WTC11 (cell line): ENCODE measurements around the gene CRELD1. TPM values are rescaled to one million over a fixed set of nuclear protein-coding genes. Genes with fewer than 3 reads are reported as not detected.

Source experiments
- AFF4 ChIP-seq: sonication (generic); formaldehyde crosslinking; IDR thresholded peaks from 2 replicates; pipeline ENCODE4 v1.8.1; 2023; ENCODE audit warnings: mild to moderate bottlenecking, missing genetic modification reagents, borderline replicate concordance
- E2F1 ChIP-seq: sonication (generic); formaldehyde crosslinking; IDR thresholded peaks from 2 replicates; pipeline ENCODE4 v1.8.0; 2022; ENCODE audit warnings: mild to moderate bottlenecking, missing genetic modification reagents
- ELF4 ChIP-seq: sonication (generic); formaldehyde crosslinking; IDR thresholded peaks from 2 replicates; pipeline ENCODE4 v1.8.1; 2022; ENCODE audit warnings: low read depth, mild to moderate bottlenecking, moderate library complexity, missing genetic modification reagents
- FOXP1 ChIP-seq: sonication (generic); formaldehyde crosslinking; IDR thresholded peaks from 2 replicates; pipeline ENCODE4 v1.8.0; 2022; ENCODE audit warnings: missing genetic modification reagents, mild to moderate bottlenecking, moderate library complexity, borderline replicate concordance
- FOXP4 ChIP-seq: sonication (generic); formaldehyde crosslinking; IDR thresholded peaks from 2 replicates; pipeline ENCODE4 v1.8.0; 2022; ENCODE audit warnings: mild to moderate bottlenecking, missing genetic modification reagents
- GRHL2 ChIP-seq: fragments of 250-450 bp; sonication (Bioruptor Pico); IDR thresholded peaks from 2 replicates; pipeline ENCODE4 v1.8.0; 2022; ENCODE audit warnings: mild to moderate bottlenecking, moderate library complexity; ENCODE audit not compliant: insufficient replicate concordance, severe bottlenecking
- HMGXB4 ChIP-seq: sonication (generic); formaldehyde crosslinking; IDR thresholded peaks from 2 replicates; pipeline ENCODE4 v1.8.1; 2023; ENCODE audit warnings: mild to moderate bottlenecking, moderate library complexity, missing genetic modification reagents
- JAZF1 ChIP-seq: fragments of 250-450 bp; sonication (Bioruptor Pico); IDR thresholded peaks from 2 replicates; pipeline ENCODE4 v1.9.0; 2021; ENCODE audit warnings: moderate library complexity, mild to moderate bottlenecking, inconsistent platforms
- KAT7 ChIP-seq: sonication (generic); formaldehyde crosslinking; IDR thresholded peaks from 2 replicates; pipeline ENCODE4 v1.8.1; 2023; ENCODE audit warnings: missing genetic modification reagents, mild to moderate bottlenecking, borderline replicate concordance
- MYBL2 ChIP-seq: sonication (generic); formaldehyde crosslinking; IDR thresholded peaks from 2 replicates; pipeline ENCODE4 v1.8.1; 2023; ENCODE audit warnings: mild to moderate bottlenecking, moderate library complexity, missing genetic modification reagents
- NFYB ChIP-seq: sonication (generic); formaldehyde crosslinking; conservative IDR thresholded peaks from 2 replicates; pipeline ENCODE4 v1.8.0; 2022; ENCODE audit warnings: low read depth, missing genetic modification reagents
- NR3C1 ChIP-seq: sonication (generic); formaldehyde crosslinking; conservative IDR thresholded peaks from 2 replicates; pipeline ENCODE4 v1.8.1; 2023; ENCODE audit warnings: low read depth, mild to moderate bottlenecking, missing genetic modification reagents
- RELA ChIP-seq: sonication (generic); formaldehyde crosslinking; IDR thresholded peaks from 2 replicates; pipeline ENCODE4 v1.8.1; 2022; ENCODE audit warnings: missing genetic modification reagents, mild to moderate bottlenecking, borderline replicate concordance
- SMAD3 ChIP-seq: sonication (generic); formaldehyde crosslinking; IDR thresholded peaks from 2 replicates; pipeline ENCODE4 v1.8.0; 2022; ENCODE audit warnings: missing genetic modification reagents, mild to moderate bottlenecking, borderline replicate concordance
- SMAD4 ChIP-seq: sonication (generic); formaldehyde crosslinking; IDR thresholded peaks from 2 replicates; pipeline ENCODE4 v1.8.0; 2022; ENCODE audit warnings: mild to moderate bottlenecking, missing genetic modification reagents
- TCF7 ChIP-seq: sonication (generic); formaldehyde crosslinking; IDR thresholded peaks from 2 replicates; pipeline ENCODE4 v1.8.0; 2022; ENCODE audit warnings: mild to moderate bottlenecking, low read depth, missing genetic modification reagents, moderate library complexity
- TEAD1 ChIP-seq: sonication (generic); formaldehyde crosslinking; IDR thresholded peaks from 2 replicates; pipeline ENCODE4 v1.8.0; 2022; ENCODE audit warnings: mild to moderate bottlenecking, missing genetic modification reagents
- TEAD4 ChIP-seq: sonication (generic); formaldehyde crosslinking; IDR thresholded peaks from 2 replicates; pipeline ENCODE4 v1.8.0; 2022; ENCODE audit warnings: mild to moderate bottlenecking, missing genetic modification reagents
- ZBTB21 ChIP-seq: sonication (generic); formaldehyde crosslinking; IDR thresholded peaks from 2 replicates; pipeline ENCODE4 v1.8.1; 2023; ENCODE audit warnings: mild to moderate bottlenecking, missing genetic modification reagents, borderline replicate concordance
- ZMAT4 ChIP-seq: fragments of 250-450 bp; sonication (Bioruptor Pico); IDR thresholded peaks from 2 replicates; pipeline ENCODE4 v1.9.0; 2021; ENCODE audit warnings: mild to moderate bottlenecking
- ZNF121 ChIP-seq: sonication (generic); formaldehyde crosslinking; IDR thresholded peaks from 2 replicates; pipeline ENCODE4 v1.8.0; 2023; ENCODE audit warnings: missing genetic modification reagents
- ZNF219 ChIP-seq: sonication (generic); formaldehyde crosslinking; IDR thresholded peaks from 2 replicates; pipeline ENCODE4 v1.8.0; 2023; ENCODE audit warnings: missing genetic modification reagents, mild to moderate bottlenecking, borderline replicate concordance
- ZNF263 ChIP-seq: sonication (generic); formaldehyde crosslinking; IDR thresholded peaks from 2 replicates; pipeline ENCODE4 v1.8.1; 2022; ENCODE audit warnings: low read depth, mild to moderate bottlenecking, moderate library complexity, missing genetic modification reagents
- ZNF281 ChIP-seq: sonication (generic); formaldehyde crosslinking; IDR thresholded peaks from 2 replicates; pipeline ENCODE4 v1.8.0; 2023; ENCODE audit warnings: mild to moderate bottlenecking, missing genetic modification reagents
- ZNF416 ChIP-seq: fragments of 250-450 bp; sonication (Bioruptor Pico); IDR thresholded peaks from 2 replicates; pipeline ENCODE4 v1.9.0; 2021; ENCODE audit warnings: mild to moderate bottlenecking, inconsistent platforms
- ZNF423 ChIP-seq: fragments of 250-450 bp; sonication (Bioruptor Pico); IDR thresholded peaks from 2 replicates; pipeline ENCODE4 v2.1.2; 2022; ENCODE audit warnings: mild to moderate bottlenecking, moderate library complexity
- total RNA-seq: library from RNA; stranded (reverse); gene quantifications from 3 replicates; pipeline ENCODE4 v1.2.3, GENCODE V29; 2021

CRELD1 gene
- total RNA-seq, 1 experiment from 2014 or later, result 18.8 TPM

- TF ChIP-seq ZBTB21 (CRISPR knock-in tag) (no peak), FOXP4 (CRISPR knock-in tag) (peak; percentile 41; the same call in 1 of the 2 replicates), AFF4 (CRISPR knock-in tag) (0 out of 2 replicates have a peak, but pooled peaks have one; percentile 21), ZNF121 (CRISPR knock-in tag) (peak; percentile 55; the same call in 1 of the 2 replicates), ZNF263 (peak; percentile 57; the same call in 1 of the 2 replicates), GRHL2 (CRISPR knock-in tag) (no peak), NR3C1 (CRISPR knock-in tag) (no peak), JAZF1 (CRISPR knock-in tag) (no peak), ZMAT4 (no peak), TEAD4 (peak; percentile 53; the same call in 1 of the 2 replicates), RELA (CRISPR knock-in tag) (peak; percentile 62; the same call in 1 of the 2 replicates), MYBL2 (CRISPR knock-in tag) (peak; percentile 78; the same call in 1 of the 2 replicates), ZNF281 (no peak; the same call in 1 of the 2 replicates), HMGXB4 (CRISPR knock-in tag) (peak; percentile 55; the same call in 1 of the 2 replicates), NFYB (CRISPR knock-in tag) (0 out of 2 replicates have a peak, but pooled peaks have one; percentile 16), TEAD1 (peak; percentile 83), E2F1 (CRISPR knock-in tag) (no peak), FOXP1 (peak; percentile 91), SMAD3 (CRISPR knock-in tag) (no peak), SMAD4 (CRISPR knock-in tag) (peak; percentile 65; the same call in 1 of the 2 replicates), ZNF423 (0 out of 2 replicates have a peak, but pooled peaks have one; percentile 7), ELF4 (CRISPR knock-in tag) (no peak), ZNF416 (0 out of 2 replicates have a peak, but pooled peaks have one; percentile 0), KAT7 (CRISPR knock-in tag) (0 out of 2 replicates have a peak, but pooled peaks have one; percentile 66), TCF7 (CRISPR knock-in tag) (peak; percentile 72; the same call in 1 of the 2 replicates), ZNF219 (CRISPR knock-in tag) (0 out of 2 replicates have a peak, but pooled peaks have one; percentile 63)
Measured at GRCh38 chr3:9951962-9952805, 18.6 kb downstream of the CRELD1 start, which contains the start of gene PRRT3 (continued).
